ENCODE measurements around the gene NIM1K.

DNA sequence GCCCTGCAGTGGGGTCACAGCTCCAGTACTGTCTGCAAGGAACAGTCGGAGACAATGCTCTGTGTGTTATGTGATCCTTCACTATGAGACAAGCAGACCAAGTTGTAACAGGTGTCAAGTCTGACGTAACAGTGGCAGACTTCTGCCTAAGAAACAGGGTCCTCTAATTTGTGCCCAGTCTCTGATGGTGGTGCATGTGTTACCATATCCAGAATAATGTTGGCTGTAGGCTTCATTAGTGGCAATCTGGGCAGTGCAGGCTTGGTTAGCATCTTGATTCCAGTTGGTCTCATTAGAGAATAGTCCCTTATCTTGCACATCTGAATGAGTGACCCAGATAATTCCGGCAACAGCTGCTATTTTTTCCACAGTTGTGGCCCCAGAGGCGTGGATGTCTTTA, 37.6 kb upstream of the NIM1K start:
- no peak for TF ChIP-seq POLR2A (IDR thresholded peaks at IDR 0.05)
- TF ChIP-seq EP300 (IDR thresholded peaks at IDR 0.05; ENCODE audit: low read depth), result no peak
- TF ChIP-seq, protein P1, sequence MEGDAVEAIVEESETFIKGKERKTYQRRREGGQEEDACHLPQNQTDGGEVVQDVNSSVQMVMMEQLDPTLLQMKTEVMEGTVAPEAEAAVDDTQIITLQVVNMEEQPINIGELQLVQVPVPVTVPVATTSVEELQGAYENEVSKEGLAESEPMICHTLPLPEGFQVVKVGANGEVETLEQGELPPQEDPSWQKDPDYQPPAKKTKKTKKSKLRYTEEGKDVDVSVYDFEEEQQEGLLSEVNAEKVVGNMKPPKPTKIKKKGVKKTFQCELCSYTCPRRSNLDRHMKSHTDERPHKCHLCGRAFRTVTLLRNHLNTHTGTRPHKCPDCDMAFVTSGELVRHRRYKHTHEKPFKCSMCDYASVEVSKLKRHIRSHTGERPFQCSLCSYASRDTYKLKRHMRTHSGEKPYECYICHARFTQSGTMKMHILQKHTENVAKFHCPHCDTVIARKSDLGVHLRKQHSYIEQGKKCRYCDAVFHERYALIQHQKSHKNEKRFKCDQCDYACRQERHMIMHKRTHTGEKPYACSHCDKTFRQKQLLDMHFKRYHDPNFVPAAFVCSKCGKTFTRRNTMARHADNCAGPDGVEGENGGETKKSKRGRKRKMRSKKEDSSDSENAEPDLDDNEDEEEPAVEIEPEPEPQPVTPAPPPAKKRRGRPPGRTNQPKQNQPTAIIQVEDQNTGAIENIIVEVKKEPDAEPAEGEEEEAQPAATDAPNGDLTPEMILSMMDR (IDR thresholded peaks at IDR 0.05), result no peak
- TF ChIP-seq POLR2AphosphoS5 (IDR thresholded peaks at IDR 0.05), result no peak

Data from transverse colon (tissue), 4 donors.